GM21367 (cell line): ENCODE results near the gene CNTNAP2.

Source experiments
- ATAC-seq: cut with Tn5 transposase; IDR thresholded peaks from one replicate; pipeline ENCODE4 v1.9.1; 2021; ENCODE audit not compliant: unreplicated experiment

CNTNAP2 gene

GRCh38 chr7:147432576-147432975 is 1316.0 kb downstream of the CNTNAP2 start:
- ATAC-seq = no peak

DNA sequence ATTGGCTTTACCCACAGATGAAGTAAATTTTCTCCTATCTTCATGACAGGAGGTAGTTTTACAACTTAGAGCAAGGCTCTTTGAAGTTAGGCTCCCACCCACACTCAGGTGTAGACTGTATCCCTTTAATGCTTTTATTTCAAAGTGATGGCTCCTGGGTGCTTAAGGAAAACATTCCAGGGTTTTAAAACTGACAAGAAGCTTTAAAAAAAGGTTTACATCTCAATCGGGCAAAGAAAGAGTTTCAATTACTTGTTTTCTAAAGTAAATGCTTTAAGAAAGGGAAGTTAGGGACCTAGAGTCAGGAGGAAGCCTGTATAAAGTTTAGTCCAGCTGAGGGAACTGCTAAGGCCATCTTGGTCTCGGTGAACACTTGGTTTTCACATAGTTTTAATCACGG is 1320.1 kb downstream of the CNTNAP2 start:
- ATAC-seq = no peak

GRCh38 chr7:147438216-147438615 is 1321.6 kb downstream of the CNTNAP2 start:
- ATAC-seq = no peak

GRCh38 chr7:147443942-147444341 is 1327.3 kb downstream of the CNTNAP2 start:
- ATAC-seq = no peak

DNA sequence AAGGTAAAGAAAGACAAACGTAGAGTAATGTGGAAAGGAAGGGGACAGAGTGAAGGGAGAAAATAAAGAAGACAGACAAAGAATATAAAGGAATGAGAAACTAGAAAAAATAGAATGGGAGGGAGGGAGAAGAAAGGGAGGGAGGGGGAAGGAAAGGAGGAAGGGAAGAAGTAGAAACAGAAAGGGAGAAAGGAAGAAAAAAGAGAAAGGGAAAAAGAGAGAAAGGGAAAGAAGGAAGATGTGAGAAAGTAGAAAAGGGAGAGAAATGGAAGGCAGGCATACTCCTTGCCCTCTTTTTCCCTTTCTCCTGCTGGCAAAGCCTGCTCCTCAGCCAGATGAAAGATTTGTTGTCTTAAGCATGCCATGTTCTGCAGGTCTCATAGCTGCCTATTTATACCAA is 1336.2 kb downstream of the CNTNAP2 start:
- no peak for ATAC-seq

DNA sequence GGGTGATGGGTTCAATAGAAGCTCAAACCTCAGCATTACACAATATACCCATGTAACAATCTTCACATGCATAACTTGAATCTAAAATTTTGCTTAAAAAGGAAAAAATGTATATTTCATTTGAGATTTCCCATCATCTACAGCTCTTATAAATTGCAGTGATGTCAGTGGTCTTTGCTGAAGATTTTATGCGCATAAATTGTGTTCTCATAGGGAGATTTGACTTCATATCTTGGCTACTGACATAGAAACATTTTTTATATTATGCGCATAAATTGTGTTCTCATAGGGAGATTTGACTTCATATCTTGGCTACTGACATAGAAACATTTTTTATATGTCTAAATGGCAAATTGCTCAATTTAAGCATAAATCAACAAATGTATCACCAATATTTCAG is 1348.6 kb downstream of the CNTNAP2 start:
- no peak for ATAC-seq

DNA sequence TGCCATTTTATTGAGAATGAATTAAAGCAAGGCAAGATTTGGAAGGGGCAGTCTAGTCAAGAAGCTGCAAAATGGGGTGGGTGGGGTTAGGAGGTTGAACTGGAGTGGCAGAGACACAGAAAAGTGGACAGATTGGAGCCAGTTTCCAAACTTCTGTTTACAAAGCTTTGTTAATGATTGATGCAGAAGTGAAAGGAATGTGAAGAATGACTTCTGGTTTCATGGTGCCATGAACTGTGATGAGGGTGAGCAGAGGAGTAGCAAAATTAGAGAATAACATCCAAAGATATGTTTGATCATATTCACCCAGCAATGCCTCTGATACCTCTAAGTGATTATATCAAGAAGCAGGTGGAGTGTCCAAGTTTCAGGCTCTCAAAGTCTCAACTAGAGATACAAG is 1356.0 kb downstream of the CNTNAP2 start:
- ATAC-seq = no peak

- no peak for ATAC-seq
These were observed 1358.3 kb downstream of the CNTNAP2 start for GRCh38 chr7:147474862-147475261.

DNA sequence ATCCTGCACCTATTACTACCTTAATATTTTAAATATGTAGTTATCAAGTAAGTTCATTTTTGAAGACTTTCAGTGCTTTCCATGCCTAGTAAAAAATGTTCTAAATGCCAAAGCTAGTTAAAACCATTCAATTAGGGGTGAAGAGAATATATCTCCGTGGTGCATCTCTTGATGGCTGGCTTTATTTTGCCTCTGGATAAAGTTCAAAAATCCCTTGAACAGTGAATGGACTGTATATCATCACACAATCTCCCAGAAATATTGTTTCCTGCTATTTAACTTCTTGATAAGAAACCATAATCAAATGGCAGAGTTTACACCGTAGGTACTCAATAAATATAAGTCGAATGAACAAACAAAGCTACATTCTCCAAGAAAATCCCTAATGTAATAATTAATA is 1360.9 kb downstream of the CNTNAP2 start:
- no peak for ATAC-seq

- ATAC-seq = no peak
These were observed 1362.2 kb downstream of the CNTNAP2 start for GRCh38 chr7:147478796-147479195.

DNA sequence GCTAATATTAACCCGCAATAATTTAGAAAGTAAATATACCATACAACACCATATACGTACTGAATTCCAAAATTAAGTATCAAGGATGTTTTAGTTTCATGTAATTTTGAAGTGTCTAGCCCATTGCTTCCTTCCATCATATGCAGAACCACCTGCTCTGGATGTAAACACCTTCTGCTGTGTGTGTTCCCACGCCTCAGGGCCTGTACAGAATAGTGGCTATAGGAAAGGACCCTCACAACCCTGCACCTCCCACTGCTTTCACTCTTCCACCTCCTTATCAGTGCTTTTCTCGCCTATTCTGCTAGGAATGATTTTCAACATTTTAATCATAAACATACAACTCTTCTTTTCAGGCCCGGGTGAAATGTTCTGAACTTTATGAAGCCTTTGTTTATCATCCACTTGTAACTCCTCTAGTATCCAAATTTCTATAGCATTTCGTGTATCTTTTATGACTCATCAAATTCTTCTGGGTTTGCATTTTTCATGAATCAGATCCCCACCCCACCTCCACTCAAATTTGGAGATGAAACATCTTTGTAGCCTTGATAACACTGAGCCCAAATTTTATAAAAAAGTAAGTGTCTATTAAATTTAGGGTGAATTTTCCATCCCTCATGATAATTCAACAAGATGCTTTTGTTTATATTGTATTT is 1367.2 kb downstream of the CNTNAP2 start:
- no peak for ATAC-seq

GRCh38 chr7:147485660-147486210 is 1369.1 kb downstream of the CNTNAP2 start:
- ATAC-seq = no peak

DNA sequence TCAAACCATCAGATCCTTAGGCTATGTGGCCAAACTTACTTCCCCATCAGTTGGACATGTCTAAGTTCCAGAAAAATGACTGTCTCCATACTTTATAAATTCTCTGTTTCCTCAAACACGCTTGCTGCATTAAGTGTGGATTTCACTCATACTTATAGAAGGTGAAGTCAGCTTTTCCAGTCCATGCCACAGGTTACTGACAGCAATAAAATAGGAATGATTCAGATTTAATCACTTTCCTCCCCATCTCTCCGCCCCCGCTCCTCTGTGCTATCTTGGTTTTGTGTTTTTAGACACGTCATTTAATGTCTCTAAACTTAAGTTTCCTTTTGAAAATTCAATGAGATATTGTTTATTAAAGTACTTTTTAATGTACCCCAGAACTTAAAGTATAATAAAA is 1376.0 kb downstream of the CNTNAP2 start:
- no peak for ATAC-seq

- ATAC-seq = no peak
These were observed 1379.6 kb downstream of the CNTNAP2 start for GRCh38 chr7:147496209-147496608.

- no peak for ATAC-seq
These were observed 1380.6 kb downstream of the CNTNAP2 start for GRCh38 chr7:147497246-147497645.

DNA sequence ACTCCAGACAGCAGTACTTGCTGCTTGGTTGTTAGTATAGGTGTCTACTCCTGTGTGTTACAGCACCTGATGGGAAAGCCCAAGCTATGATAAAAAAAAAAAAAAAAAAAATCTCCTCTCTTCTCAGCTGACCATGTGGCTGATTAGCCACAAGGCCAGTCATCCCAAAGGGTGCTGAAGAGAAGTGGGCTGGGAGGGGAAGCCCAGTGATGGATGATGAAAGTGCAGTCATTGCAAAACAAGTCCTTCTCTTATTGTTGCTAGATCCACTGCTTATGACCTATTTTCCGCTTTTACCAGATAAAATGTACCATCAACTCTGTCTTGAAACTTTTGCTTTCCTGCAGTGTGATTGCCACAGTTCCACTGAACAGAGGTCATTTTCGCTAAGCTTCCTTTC is 1381.5 kb downstream of the CNTNAP2 start:
- ATAC-seq = no peak

GRCh38 chr7:147509035-147509501 is 1392.5 kb downstream of the CNTNAP2 start:
- ATAC-seq = no peak

DNA sequence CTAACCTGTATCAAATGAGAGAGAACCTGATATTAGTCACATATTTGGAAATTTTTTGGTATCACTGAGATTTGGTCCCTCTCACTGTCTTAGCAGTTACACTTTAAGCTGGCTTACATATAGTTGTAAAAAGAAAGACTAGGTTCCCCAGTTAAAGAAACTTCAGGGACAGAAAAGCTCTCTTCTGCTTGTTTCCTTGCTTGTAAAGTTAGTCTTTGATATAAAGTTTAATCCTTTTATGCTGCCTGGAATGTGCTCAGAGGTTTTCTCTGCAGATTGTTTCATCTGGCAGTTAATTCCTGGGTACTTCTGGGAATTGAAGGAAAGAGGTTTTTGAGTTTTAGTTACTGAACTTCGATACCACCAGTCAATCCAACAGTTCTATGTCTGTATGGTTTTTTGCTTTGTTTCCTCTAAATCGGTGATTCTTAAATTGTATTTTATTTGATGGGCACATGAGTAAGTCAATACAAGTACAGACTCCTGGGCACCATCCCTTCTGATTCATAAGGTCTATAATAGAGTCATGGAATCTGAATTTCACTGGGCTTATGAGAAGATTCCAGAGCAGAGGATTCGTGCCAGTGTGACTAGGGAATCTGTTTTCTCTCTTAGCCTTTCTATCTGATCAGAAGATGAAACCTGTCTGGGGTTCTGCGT is 1393.1 kb downstream of the CNTNAP2 start:
- ATAC-seq = no peak

- no peak for ATAC-seq
These were observed 1393.6 kb downstream of the CNTNAP2 start for GRCh38 chr7:147510201-147510542.

GRCh38 chr7:147510923-147511322 is 1394.3 kb downstream of the CNTNAP2 start:
- no peak for ATAC-seq

DNA sequence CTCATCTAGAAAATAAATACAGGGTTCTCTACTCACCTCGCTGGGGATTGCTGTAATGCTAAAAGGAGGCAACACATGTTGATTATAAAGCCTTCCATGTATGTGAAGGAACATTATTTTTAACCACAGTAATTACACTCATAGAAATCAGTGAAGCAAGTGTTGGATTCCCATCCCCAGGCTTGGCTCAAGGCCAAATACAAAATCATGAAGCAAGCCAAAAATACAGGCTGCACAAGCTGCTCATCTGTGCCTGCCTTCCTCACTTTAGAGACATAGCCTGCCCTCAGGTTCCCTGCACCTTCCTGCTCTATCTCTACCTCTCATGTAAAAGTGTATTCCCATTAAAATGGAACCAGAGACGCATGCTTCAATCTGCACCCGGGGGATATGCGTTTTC is 1396.8 kb downstream of the CNTNAP2 start:
- ATAC-seq = no peak

GRCh38 chr7:147516391-147516790 is 1399.8 kb downstream of the CNTNAP2 start:
- ATAC-seq = no peak

DNA sequence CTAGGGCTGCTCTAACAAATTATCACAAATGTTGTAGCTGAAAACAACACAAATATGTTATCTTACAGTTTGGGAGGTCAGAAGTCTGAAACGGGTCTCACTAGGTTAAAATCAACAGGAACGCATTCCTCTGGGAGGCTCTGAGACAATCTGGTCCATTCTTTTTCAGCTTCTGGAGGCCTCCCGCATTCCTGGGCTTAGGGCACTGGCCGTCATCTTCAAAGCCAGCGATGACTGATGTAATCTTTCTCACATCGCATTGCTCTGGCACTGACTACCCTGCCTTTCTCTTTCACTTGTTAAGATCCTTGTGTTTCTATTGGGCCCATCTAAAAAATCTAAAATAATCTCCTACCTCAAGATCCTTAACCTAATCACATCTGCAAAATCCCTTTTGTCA is 1402.5 kb downstream of the CNTNAP2 start:
- ATAC-seq = no peak
